ENCODE results near the gene FUT7.

FUT7 gene, protein sequence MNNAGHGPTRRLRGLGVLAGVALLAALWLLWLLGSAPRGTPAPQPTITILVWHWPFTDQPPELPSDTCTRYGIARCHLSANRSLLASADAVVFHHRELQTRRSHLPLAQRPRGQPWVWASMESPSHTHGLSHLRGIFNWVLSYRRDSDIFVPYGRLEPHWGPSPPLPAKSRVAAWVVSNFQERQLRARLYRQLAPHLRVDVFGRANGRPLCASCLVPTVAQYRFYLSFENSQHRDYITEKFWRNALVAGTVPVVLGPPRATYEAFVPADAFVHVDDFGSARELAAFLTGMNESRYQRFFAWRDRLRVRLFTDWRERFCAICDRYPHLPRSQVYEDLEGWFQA

GRCh38 chr9:137031904-137032640 is at the start of gene FUT7:
Gene FUT7 (minus strand): TSS chr9:137032088. CDS start chr9:137031991, 97 bp downstream.
- no peak for DNase-seq

GRCh38 chr9:137080260-137081122 is 48.6 kb upstream of the FUT7 start:
- DNase-seq, result no peak

DNA sequence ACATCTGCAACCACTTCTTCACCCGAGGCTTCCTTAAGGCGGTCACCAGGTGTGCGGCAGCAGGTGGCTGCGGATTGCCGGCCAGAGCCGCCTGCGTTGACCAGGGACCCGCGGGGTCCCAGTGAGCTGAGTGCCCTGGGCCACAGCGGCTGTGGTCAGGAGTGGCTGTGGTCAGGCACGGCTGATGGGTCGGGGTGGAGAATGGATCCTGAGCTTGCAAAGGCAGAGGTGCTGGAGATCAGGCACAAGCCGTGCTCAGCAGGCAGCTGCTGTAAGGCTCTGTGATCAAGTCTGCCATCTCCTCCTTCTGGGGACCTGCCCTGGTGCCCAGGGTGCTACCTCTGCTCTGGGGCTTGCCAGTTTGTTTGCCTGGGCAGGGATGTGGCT is 47.5 kb upstream of the FUT7 start:
- DNase-seq, result no peak

- no peak for DNase-seq
These were observed 47.0 kb upstream of the FUT7 start for GRCh38 chr9:137078701-137079400.

GRCh38 chr9:137077758-137078693 is 46.1 kb upstream of the FUT7 start:
- no peak for DNase-seq

DNA sequence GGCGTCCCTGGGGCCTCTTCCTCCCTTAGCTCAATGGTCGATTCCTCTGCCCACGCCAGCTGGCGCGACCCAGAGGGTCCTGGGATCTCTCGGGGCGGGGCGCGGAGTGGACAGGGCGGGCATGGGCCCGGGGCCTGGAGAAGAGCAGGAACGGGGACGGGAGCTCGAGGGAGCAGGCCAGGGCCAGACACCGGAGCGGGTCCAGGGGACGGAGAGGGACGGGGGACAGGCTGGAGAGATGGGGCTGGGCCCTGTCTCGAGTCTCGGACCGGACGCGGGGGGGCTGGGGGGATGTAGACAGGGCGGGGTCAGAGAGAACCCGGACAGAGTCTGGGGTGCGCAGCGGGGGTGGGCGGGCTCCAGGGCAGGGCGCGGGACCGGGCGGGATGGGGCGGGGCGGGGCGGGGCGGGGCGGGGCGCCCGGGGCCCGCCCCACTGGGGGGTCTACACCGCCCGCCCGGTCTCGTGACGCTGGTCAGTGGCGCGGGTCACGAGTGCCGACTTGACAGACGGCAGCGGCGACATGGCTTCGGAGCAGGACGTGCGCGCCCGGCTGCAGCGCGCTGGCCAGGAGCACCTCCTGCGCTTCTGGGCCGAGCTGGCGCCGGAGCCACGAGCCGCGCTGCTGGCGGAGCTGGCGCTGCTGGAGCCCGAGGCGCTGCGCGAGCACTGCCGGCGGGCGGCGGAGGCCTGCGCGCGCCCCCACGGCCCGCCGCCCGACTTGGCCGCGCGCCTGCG is 45.3 kb upstream of the FUT7 start, which contains the start of gene UAP1L1:
UAP1L1 (plus strand) TSS at position 508 of the 738 bp plus-strand sequence; CDS start at position 524, 16 bp downstream.
- DNase-seq, result peak in 1 of 2 experiments; percentile 29

DNA sequence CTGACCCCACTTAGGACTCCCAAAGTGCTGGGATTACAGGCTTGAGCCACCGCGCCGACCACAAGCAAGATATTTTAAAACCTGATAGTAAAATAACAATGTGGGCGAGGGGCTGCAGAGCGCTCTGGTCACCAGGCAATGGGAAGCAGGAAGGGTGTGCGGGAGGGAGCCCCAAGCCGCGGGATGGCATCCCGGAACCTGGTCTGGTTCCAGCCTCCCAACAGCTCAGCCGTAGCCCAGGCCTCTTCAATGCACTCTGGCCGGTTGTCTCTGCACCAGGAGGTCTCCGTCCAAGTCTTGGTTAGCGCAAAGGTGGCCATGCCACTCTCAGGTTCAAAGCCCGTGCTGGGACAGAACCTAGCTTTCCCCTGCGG is 44.7 kb upstream of the FUT7 start:
- DNase-seq, result no peak

DNA sequence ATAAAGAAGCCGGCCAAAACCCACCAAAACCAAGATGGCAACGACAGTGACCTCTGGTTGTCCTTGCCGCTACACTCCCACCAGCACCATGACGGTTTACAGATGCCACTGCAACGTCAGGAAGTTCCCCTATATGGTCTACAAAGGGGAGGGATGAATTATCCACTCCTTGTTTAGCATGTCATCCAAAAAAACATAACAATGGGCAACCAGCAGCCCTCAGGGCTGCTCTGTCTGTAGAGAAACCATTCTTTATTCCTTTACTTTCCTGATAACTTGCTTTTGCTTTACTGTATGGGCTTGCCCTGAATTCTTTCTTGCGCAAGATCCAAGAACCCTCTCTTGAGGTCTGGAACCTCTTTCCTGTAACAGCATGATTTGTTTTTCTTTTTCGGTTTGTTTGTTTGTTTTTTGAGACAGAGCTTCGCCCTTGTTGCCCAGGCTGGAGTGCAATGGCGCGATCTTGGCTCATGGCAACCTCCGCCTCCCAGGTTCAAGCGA is 43.4 kb upstream of the FUT7 start:
- DNase-seq, result no peak

DNA sequence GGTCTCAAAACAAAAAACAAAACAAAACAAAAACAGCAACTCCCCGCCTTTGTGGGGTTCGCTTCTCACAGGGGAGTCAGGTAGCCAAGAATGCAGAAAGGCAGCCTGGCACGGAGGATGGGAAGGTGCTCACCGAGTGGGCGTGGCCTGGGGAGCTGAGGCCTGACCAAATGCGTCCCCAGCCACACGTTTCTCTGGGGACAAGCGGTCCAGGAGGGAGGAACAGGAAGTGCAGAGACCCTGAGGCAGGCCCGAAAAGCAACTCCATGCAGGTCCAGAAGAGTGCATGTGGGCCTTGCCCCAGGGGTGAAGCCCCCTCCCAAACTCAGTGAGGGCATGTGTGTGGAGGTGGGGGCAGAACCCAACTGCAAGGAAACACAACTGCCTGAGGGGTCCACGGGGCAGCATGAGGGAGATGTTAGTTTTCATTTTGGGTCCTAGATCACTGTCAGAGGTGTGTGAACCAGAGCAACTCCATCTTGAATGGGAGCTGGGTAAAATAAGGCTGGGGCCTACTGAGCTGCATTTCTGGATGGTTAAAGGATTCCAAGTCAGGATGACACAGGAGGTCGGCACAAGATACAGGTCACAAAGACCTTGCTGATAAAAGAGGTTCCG is 42.9 kb upstream of the FUT7 start:
- DNase-seq, result no peak

- no peak for DNase-seq
These were observed 42.1 kb upstream of the FUT7 start for GRCh38 chr9:137073992-137074399.

DNA sequence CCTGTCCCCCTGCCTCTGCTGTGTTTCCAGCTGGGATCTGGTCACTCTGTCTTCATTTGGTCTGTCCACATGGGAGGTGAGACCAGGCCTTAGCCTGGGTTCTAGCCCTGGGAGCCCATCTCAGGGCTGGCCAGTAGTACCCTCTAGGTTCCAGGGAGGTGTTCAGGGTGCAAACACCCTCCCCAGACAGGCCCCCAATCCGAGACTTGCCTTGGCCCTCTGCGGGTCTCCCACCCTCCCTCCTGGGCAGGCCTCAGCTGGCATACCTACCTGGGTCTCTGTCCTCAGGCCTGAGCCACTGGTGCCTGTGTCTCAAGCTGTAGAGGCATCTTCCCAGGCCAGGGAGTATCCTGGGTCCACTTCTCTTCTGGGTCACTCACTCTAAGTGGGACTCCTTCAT is 39.4 kb upstream of the FUT7 start:
- DNase-seq, result no peak

DNA sequence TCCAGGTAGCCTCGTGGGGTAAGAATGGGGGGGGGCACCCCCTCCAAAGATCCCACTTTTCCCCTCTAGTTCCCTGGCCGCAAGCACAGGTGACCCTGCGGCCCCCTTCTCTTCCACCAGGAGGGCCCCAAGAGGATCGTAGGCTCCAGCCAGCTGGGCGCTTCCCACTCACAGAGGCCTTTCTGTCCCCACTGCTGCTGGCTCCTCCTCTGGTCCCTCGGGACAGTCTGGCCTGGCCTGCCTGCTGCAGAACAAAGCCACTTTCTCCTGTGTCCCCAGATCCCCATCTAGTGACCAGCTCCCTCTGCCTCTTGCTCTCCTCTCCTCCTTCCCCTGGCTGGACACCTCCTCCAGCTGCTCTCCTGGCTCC is 39.0 kb upstream of the FUT7 start:
- peak in 1 of 2 experiments; percentile 57 for DNase-seq

- peak; percentile 81 to 90 for DNase-seq
These were observed 38.5 kb upstream of the FUT7 start, which contains the start of gene SAPCD2 for GRCh38 chr9:137070201-137070905. Gene SAPCD2 (minus strand): TSS chr9:137070557. CDS start chr9:137070460, 97 bp downstream.

GRCh38 chr9:137069508-137070091 is 37.7 kb upstream of the FUT7 start:
- DNase-seq, result no peak

GRCh38 chr9:137068539-137069507 is 36.9 kb upstream of the FUT7 start:
- no peak for DNase-seq

DNA sequence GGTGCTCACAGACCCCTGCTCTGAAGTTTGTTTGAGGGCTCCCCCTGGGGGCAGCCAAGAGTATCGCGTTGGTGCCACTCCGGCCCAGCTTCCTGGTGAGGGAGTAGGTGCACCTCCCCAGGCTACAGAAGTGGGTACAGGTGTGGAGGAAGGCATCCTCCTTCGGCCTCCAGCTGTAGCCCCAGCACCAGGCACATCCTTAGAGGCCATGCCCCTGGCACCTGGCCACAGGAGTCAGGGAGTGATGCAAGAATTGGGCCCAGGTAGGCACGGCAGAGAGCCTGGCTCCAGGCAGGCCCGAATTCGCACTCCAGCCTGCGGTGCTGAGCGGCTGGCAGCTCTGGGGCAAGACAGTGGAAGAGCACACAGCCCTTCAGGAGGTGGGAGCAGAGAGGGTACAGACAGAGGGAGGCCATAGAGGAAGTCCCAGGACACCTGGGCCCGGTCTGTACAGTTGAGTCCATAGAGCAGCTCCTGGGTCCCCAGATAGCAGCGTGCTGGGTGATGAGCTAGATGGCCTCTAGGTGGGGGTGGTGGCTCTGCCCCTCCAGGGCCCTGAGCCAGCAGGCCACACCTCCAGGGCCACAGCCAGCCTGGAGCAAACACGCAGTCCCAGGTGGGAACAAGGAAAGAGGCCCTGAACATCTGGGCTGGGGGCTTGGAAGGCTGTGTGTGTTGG is 36.1 kb upstream of the FUT7 start:
- DNase-seq, result peak; percentile 50 to 73
